HG03439 (cell line): ENCODE measurements around the gene FOXJ3.

Source experiments
- ATAC-seq: cut with Tn5 transposase; IDR thresholded peaks from one replicate; pipeline ENCODE4 v1.9.1; 2021; ENCODE audit warnings: mild to moderate bottlenecking, moderate library complexity; ENCODE audit not compliant: unreplicated experiment

Gene FOXJ3

DNA sequence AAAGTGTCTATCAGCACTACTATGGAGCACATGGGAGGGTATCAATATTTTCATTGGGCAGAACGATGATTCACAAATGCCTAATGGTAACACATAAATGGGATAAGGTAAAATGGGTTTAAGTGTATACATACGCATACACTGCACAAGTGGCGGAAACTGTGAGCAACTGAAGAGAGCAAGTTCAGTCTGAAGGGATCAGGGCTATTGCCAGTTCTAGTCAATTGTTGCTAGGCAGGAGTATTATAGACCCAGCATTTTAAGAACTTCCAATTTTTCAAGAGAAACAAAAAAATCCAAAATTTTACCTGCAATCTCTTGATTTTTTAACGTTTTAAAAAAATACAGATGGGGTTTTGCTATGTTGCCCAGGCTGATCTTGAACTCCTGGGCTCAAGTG, 23.1 kb downstream of the FOXJ3 start:
- ATAC-seq: no peak

DNA sequence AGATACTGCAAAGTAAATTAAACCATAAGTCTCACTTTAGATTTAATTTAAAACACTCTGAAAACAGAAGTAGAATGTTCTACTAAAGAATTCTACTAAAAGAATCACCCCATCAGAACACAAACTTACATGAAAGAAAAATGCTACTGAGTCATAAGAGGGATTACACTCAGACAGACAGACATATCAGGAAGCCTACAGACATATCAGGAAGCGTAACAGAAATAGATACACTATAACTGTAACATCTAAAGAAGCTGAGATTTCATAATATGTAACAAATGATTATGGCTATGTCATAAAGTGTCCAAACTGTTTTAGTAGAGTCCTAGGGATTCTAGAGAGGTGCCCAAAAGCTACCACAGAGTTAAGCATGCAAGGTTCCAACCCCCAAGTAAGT, 23.9 kb downstream of the FOXJ3 start:
- no peak for ATAC-seq

DNA sequence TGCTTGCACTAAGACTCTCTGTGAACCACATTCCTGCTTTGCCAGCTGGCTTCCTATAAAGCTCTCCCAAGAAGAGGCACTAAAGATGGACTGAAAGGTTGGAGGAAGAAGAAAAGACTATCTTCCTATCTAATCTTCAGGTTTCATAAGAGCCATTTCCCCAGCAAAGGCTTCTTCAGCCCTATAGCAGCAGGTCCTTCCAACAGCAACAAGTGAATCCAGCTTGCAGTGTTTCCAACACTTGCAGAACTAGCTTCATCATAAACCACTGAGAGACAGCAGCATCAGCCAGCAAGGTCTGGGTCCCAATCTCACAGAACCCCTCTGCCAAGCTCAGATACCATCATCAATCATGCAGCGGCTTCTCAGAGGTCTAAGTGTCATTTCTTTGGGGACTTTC, 28.1 kb downstream of the FOXJ3 start:
- ATAC-seq: no peak

DNA sequence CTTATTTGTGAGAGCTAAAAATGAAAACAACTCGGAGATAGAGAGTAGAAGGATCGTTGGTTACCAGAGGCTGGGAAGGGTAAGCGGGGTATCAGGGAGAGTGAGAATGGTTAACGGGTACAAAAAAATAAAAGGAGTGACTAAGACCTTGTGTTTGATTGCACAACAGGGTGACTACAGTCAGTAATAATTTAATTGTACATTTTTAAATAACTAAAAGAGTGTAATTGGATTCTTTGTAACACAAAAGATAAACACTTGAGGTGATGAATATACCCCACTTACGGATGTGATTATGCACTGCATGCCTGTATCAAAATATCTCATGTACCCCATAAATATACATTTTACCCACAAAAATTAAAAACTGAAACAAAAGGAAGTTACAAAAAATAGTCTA, 29.4 kb downstream of the FOXJ3 start:
- no peak for ATAC-seq

DNA sequence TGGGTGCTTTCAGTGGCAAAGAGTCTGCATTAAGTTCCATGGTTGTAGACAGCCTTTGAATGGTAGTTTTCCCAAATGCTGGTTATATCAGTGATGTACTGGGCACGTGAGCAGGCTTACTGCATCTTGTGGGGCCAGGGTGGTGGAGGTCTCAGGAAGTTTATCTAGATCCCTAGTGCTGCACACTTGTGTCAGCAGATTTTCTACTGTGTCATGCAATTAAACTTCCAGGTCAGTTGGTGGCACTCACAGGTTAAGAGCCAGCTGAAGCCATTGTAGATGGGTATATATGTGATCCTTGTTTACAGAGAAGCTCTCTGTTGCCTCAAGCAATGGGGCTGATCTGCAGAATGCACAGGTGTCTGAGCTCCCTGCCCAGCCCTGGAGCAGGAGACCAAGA, 33.0 kb downstream of the FOXJ3 start:
- ATAC-seq: no peak

DNA sequence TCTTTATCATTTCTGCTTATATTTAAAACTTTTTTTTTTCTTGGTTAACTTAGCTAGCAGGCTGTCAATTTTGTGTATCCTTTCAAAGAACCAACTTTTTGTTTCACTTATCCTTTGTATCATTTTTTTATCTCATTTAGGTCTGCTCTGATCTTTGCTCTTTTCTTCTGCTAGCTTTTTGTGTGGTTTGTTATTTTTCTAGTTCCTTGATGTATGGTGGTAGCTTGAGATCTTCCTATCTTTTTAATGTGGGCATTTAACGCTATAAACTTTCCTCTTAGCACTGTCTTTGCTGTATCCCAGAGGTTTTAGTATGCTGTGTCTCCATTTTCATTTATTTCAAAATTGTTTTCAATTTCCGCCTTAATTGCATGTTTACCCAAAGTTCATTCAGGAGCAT, 36.5 kb downstream of the FOXJ3 start:
- no peak for ATAC-seq

DNA sequence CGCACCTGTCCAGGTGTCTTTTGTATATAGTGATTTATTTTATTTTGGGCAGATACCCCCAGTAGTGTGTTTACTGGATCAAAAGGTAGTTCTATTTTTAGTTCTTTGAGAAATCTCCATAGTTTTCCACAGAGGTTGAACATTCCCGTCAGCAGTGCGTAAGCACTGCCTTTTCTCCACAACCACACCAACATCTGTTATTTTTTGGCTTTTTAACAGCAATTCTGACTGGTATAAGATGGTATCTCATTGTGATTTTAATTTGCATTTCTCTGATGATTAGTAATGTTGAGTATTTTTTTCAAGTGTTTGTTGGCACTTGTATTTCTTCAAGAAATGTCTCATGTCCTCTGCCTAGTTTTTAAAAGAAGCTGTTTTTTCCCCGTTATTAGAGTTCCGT, 39.2 kb downstream of the FOXJ3 start:
- no peak for ATAC-seq

DNA sequence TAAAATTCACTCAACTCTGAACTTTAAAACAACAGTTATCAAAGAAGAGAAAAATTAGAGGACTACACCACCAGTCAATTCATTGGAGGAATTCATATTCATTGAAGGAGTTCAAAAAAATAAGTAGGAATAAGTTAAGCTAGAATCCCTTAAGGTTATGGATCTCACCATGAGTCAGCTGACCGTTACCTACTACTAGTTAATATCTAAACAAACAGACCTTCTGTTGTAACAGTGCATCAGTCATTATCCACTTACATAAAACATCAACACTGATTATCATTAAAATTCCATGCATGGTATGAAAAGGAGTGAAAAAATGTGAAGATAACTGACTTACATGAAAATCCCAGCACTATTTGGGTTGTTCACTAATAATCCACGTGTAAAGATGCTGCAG, 44.9 kb downstream of the FOXJ3 start:
- ATAC-seq: no peak

DNA sequence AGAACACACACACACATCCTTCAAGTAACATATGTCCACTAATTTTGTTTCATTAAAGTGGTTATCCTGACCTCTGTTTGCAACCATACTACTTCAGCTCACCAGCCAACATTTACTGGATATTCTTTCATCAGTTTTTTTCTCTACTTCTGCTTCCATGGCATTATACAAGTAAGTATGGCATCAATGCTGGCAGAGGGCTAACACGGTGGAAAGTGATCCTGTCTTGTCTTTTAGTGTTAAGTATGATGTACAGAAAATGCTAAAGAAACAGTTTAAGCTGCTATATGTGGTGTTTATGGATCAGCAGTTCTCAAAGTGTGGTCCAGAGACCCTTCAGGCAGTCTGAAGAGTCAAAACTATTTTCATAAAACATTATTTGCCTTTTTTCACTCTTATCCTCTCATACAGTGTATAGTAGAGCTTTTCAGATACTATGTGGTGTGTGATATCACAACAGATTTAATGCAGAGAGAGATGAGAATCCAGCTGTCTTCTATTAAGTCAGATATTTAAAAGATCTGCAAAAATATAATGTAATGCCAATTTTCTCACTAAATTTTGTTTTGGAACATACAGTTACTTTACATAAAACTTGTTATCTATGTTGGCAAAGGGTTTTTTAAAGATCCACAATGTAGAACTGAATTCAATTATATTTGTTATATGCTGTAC, 46.6 kb downstream of the FOXJ3 start:
- no peak for ATAC-seq

DNA sequence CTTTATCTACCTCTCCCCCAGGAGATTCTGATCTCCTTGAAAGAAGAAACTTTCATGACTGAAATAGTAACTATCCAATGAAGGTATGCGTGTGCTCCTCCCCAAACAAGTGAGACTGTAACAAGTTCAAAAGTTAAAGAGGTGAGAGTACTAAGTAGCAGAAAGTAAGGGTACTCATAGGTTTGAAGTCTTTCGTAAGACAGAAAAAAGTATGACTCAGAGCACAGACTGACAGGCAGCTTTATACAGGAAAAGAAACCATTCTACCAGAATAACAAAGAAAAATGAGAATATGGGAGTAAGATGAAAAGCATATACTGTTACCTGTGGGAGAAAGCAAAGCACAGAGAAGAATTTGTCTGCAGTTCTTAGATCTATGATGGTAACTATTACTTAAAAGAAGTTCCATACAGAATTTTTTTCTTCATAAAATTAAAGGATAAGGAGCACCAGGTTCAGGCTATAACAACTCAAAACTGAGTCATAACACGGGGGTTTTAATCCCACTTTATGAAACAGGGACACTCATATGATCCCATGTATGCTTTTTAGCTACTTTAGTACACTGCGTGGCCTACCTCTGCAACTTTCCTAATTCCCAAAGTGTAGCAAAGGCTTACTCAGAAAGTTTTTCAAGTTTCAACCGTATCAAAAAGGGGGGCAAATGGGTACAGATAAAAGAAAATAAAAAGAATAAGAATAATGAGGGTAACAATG, 52.0 kb downstream of the FOXJ3 start:
- no peak for ATAC-seq

DNA sequence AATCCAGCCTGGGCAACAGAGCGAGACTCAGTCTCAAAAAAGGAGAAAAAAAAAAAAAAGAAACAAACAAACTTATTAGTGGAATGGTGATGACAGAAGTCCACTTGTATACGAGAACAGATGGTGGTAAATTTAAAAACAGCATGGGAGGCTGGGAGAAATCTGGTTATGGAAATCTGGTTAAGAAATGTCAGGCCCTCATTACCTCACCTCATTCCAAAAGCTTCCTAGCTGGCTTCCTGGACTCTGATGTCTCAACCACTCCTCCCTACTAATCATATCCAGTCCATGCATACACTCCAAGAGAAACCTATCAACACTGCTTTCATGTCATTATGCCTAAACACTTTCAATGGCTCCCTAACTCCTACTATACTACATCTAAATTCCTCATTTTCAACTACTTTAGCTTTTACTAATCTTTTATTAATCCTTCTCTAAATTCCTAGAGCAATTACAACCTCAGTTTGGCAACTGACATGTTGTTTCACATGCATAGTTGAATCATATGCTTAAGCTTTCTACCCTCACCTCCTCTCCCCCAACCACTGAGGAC, 52.9 kb downstream of the FOXJ3 start:
- no peak for ATAC-seq

DNA sequence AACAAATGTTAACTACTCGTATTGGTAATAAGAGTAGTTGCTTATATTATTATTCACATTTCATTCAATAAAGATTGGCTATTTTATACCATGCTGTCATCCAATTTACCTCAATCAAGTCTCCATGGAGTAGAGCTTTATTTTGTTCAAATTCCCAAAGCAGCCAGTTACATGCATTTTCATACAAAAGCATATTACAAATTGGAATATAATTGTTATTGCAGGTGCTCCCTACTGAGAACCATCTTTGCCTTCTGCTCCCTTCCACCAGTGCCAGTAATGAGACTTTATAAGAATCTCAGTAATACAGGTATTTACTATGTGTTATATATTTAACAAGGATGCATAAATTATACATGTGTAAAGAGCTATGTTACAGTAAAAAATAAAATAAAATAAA, 54.2 kb downstream of the FOXJ3 start:
- ATAC-seq: no peak

DNA sequence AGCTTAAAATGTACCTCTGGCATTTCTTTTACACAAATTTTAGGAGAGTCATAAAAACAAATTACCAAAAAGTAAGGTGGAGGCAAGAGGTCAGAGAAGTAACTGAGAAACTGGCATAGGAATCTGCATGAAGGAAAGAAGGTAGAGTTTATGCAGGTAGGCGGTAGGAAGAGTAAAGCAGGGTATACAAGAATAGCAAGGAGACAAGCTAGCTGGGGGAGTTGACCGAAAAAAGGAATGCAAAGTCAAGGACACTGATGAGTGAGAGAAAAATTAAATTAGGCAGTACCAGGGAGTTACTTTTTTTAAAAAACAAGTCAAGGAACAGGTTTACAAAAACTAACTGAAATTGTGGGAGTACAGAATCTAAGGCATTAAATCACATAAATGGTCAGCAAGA, 56.0 kb downstream of the FOXJ3 start:
- no peak for ATAC-seq

DNA sequence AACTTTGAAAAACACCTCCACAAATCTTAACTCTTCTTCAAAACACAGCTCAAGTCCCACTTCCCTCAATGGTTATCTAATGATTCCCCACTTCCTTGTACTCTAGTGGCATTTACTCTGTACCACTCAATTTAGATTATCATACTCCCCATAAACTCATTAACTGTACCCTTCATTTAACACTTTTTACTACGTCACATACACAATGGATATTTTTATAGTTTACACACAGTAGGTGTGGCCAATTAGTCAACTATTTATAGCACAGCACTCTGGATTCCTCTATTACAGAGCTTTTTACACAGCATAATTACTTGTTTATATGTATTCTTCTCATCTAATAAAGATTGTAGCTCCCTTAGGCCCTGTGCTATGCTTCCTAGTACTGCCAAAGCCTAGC, 62.1 kb downstream of the FOXJ3 start:
- ATAC-seq: no peak

DNA sequence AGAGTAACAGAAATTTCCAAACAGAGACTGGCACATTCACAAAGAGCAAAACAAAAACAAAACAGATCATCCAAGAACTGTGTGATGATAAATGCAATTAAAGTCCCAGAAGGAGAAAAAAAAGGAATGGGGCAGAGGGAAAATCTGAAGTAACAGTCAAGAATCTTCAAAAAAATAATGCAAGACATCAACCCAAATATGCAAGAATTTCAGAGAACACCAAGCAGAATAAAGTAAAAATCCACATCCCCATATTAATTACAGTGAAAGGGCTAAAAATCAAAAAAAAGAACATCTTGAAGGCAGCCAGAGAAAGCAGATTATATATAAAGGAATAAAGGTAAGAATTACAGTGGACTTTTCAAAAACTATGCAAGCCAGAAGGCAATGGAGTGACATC, 67.1 kb downstream of the FOXJ3 start:
- ATAC-seq: no peak

DNA sequence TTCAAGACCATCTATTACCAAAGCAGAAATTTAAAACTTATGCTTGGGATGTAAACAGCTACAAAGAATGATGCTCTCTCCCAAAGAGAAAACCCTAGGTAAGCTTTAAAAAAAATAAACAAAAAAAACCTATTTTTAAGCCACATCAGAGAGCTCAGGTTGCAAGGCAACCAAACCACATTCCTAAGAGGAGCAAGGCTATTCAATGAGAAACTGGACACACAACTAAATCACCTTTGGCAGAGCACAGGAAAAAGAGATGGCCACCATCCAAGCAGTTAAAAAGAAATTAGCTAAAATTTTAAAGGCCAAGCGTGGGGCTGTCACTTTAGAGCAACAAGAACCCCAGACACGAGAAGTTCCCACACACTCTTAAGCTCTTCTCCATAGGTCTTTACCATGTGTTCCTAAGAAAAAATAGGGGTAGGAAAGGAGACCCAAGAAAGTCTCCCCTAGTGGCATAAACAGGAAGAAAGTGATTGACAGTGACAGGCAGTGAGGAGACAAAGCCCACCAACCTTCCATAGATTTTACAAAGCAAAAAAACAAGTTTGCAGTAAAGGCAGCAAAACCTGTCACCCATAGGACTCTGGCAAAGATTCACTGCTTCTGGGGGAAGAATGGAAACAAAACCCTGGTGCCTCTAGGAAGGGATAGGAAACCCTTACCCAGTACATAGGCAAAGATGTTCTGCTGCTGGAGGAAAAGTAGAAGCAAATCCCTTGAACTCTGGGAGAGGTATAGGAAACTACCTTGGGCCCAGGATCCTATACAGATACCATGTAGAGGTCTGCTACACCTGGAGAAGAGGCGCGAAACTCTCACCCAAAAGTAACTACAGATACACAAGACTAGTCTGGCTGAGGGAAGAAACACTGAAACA, 68.5 kb downstream of the FOXJ3 start:
- ATAC-seq: no peak

DNA sequence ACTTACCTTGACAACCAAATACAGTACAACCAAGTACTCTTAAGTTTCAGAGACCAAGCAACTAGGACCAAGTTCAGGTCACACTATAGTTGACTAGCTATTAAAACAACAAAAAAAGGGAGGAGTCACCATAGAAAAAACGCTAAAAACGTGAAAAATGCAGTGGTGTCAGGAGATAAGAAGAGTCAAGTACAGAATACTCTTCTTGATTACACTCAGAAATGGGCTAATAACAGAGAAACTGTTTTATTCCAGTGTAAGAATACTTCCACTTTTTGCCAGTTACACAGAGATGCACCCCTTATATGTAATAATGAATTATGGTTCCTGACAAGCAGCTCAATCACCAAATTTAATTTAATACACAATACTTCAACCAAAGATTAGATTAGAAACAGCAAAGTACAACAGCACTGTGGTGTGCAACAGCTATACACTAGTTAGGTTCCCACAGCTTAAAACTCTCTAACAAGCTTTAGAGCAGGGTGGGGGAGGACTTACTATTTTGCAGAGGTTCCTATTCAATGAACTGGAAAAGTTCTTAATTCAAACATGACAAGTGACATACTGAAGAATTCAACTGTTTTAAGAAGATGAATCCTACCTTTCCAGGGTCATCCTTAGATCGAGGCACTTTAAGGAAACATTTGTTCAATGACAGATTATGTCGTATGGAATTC, 70.4 kb downstream of the FOXJ3 start:
- no peak for ATAC-seq

DNA sequence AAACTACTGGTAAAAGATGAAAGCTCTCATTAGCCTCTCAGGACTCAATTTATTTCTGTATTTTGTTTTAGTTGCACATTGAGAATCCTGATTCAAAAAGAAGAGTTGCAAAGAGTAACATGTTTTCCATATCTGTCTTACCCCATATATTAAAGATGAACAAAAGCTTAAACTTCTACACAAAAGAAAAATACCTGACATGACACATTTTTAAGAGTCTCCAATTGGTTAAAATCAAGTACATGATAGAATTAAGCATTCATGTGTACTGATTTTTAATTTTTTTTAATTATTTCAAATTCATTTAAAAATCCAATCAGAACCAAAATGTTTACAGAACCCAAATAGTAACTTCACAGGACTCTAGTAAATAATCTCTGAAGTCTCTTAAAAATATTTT, 72.0 kb downstream of the FOXJ3 start:
- ATAC-seq: no peak

DNA sequence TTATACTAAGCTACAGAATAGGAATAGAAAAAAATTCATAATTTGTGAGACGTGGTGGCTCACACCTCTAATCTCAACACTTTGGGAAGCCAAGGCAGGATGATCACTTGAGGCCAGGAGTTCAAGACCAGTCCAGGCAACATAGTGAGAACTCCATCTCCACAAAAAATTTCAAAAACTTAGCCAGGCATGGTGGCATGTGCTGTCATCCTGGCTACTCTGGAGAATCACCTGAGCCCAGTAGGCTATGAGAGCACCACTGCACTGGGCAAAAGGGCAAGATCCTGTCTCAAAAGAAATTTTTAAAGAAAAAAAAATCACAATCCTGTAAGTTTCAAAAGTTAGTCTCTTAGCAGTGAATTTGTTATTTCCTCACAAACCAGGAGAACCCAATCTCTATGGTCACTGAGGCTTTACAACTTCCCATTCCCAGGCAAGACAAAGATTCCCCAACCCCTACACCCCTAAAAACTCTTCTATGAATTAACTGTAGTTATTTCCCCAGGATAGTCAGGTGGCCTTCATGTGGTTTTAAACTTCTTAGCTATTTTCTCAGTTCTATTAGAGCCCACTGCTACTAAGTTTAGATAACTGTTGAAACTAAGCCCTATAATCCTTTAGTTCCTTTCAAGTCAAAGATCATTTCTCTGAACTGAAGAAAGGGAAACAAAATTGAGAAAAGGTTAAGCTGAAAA, 74.5 kb downstream of the FOXJ3 start:
- no peak for ATAC-seq

DNA sequence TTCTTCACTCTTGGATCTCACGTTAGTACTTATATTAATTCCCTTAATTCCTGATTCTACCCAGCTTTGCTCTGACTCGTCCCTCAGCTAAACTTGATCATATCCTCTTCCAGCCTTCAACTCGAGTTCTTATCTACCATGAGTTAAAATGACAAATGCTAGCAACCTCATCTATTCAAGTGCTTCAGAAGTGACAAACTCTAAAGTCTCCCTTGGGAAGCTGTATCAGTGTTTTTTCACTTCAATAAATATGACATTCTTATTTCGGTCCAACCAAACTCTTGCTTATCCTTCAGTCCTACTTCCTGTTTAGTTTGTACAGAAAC, 75.3 kb downstream of the FOXJ3 start:
- ATAC-seq: no peak
